HFFc6 (cell line): Measurements from ENCODE around the gene LRRC75B. TPM values are rescaled to one million over a fixed set of nuclear protein-coding genes. Genes with fewer than 3 reads are reported as not detected.

Experiments
- DNase-seq: peaks from one replicate; pipeline ENCODE4 v3.0.0-alpha.2; 2018
- H3K27ac Mint-ChIP-seq: 2 replicates; pipeline ENCODE4 v1.8.0; 2020; ENCODE audit warnings: mild to moderate bottlenecking, mixed read lengths
- H3K27me3 Mint-ChIP-seq: 2 replicates; pipeline ENCODE4 v1.8.0; 2021; ENCODE audit warnings: mild to moderate bottlenecking, moderate library complexity, mixed read lengths; ENCODE audit not compliant: insufficient read depth
- H3K36me3 Mint-ChIP-seq: 2 replicates; pipeline ENCODE4 v1.8.0; 2021; ENCODE audit warnings: low read depth, mixed read lengths
- H3K4me1 Mint-ChIP-seq: 2 replicates; pipeline ENCODE4 v1.8.0; 2020; ENCODE audit warnings: low read depth, mixed read lengths
- H3K4me3 Mint-ChIP-seq: 2 replicates; pipeline ENCODE4 v1.8.0; 2020; ENCODE audit warnings: mild to moderate bottlenecking, moderate library complexity, mixed read lengths
- H3K9me3 Mint-ChIP-seq: 2 replicates; pipeline ENCODE4 v1.8.0; 2020; ENCODE audit warnings: mild to moderate bottlenecking, mixed read lengths
- CTCF ChIP-seq: fragments of 200-600 bp; sonication (generic); IDR thresholded peaks from 2 replicates; pipeline ENCODE4 v1.5.0; 2021; ENCODE audit warnings: antibody characterized with exemption, mild to moderate bottlenecking
- total RNA-seq, 6 experiments: library from RNA; stranded (reverse); fragmentation: NEBNext Ultra II Directional; extraction: Animal tissue kit (Norgen Biotek cat#: 25700); gene quantifications; 2 replicates in 1 of 6; 3 replicates in 5 of 6; pipeline ENCODE4 v1.2.3, GENCODE V29; 2021

The LRRC75B gene
- total RNA-seq, 6 experiments from 2014 or later, result 0.87 to 1.6 (median 1.0) TPM

- DNase-seq, result no peak
- no peak for TF ChIP-seq CTCF
- H3K36me3 Mint-ChIP-seq, result no peaks in the 10 kb centered on the region
- H3K27me3 Mint-ChIP-seq, result no peaks in the 10 kb centered on the region; the same call in 1 of the 2 replicates
- no peaks in the 10 kb centered on the region for H3K9me3 Mint-ChIP-seq
- no peak overlapping the region for H3K27ac Mint-ChIP-seq
- H3K4me3 Mint-ChIP-seq, result no peak overlapping the region
- H3K4me1 Mint-ChIP-seq, result peaks cover 15% of the 10 kb centered on the region
Measured at GRCh38 chr22:24584166-24584790, 8.6 kb downstream of the LRRC75B start.

- H3K9me3 Mint-ChIP-seq, result no peaks in the 10 kb centered on the region
- H3K4me3 Mint-ChIP-seq, result no peak overlapping the region
- TF ChIP-seq CTCF, result no peak
- no peaks in the 10 kb centered on the region; the same call in 1 of the 2 replicates for H3K27me3 Mint-ChIP-seq
- H3K36me3 Mint-ChIP-seq, result no peaks in the 10 kb centered on the region
- no peak overlapping the region for H3K27ac Mint-ChIP-seq
- no peak for DNase-seq
- peaks cover 23% of the 10 kb centered on the region for H3K4me1 Mint-ChIP-seq
Measured at GRCh38 chr22:24583221-24584165, 9.4 kb downstream of the LRRC75B start.

DNA sequence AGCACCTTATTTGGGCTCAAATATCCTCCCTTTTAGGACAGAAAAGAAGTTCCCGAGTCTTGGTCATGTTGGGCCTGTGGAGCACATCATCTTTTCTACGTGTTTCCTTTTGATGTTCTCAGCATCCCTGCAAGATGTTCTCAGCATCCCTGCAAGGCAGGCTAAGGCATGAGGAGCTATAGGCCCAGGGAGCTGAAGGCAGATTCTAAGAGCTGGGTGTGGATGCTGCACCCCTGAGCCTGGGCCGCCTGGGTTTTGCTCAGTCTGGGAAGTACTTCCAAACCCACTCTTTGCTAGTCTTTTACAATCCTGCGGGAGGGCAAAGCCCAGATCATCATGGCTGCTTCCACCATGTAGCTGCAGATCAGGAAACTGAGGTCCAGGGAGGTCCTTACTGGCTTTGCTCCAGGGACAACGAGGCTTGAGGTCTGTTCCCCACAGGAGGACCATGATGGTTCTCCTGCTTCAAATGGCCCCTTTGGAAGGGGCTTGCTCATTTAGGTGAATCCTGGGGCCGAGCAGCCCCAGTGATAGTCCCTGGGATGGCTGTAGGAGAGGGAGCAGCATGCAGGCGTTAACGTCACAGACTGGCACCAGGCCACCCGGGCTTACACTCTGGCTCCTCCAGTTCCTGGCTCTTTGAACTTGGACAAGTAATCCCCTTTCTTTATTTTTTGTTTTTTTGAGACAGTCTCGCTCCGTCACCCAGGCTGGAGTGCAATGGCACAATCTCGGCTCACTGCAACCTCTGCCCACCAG is 10.6 kb downstream of the LRRC75B start:
- no peaks in the 10 kb centered on the region for H3K9me3 Mint-ChIP-seq
- H3K4me1 Mint-ChIP-seq, result peaks cover 29% of the 10 kb centered on the region
- H3K4me3 Mint-ChIP-seq, result no peak overlapping the region
- no peak for DNase-seq
- H3K36me3 Mint-ChIP-seq, result peaks cover 6% of the 10 kb centered on the region
- no peak for TF ChIP-seq CTCF
- H3K27me3 Mint-ChIP-seq, result no peaks in the 10 kb centered on the region; the same call in 1 of the 2 replicates
- no peak overlapping the region for H3K27ac Mint-ChIP-seq

GRCh38 chr22:24580276-24580675 is 12.6 kb downstream of the LRRC75B start:
- Mint-ChIP-seq H3K4me3 (no peak overlapping the region), H3K27me3 (no peaks in the 10 kb centered on the region; the same call in 1 of the 2 replicates), H3K9me3 (no peaks in the 10 kb centered on the region), H3K27ac (peak overlapping the region; percentile 47; the same call in 1 of the 2 replicates), H3K4me1 (peaks cover 29% of the 10 kb centered on the region), H3K36me3 (peaks cover 12% of the 10 kb centered on the region)
- no peak for TF ChIP-seq CTCF
- DNase-seq, result peak; percentile 78

- H3K9me3 Mint-ChIP-seq, result no peaks in the 10 kb centered on the region
- peaks cover 22% of the 10 kb centered on the region for H3K36me3 Mint-ChIP-seq
- H3K27me3 Mint-ChIP-seq, result no peaks in the 10 kb centered on the region; the same call in 1 of the 2 replicates
- H3K4me3 Mint-ChIP-seq, result no peak overlapping the region
- no peak for TF ChIP-seq CTCF
- peak overlapping the region; percentile 2; the same call in 1 of the 2 replicates for H3K27ac Mint-ChIP-seq
- peaks cover 35% of the 10 kb centered on the region for H3K4me1 Mint-ChIP-seq
- no peak for DNase-seq
Measured at GRCh38 chr22:24579258-24579601, 13.6 kb downstream of the LRRC75B start.
